ENCODE data around the gene AWAT1.
"Not testable (repeated sequence)": the region's sequence is repeated elsewhere in the genome, so short reads cannot be mapped to it uniquely, and the experiment has no call there.

The AWAT1 gene

GRCh38 chrX:70234355-70234754 lies at the start of gene AWAT1:
Gene AWAT1 (plus strand): TSS chrX:70234655. CDS start chrX:70234696, 41 bp downstream.
- TF ChIP-seq POLR2A (IDR thresholded peaks at IDR 0.05; ENCODE audit: low read depth, low read length): no peak
- DNase-seq (ENCODE audit: insufficient read length, low spot score) (no peak), FAIRE-seq (no peak)

GRCh38 chrX:70190225-70190624 lies 44.2 kb upstream of the AWAT1 start:
- FAIRE-seq: no peak
- no peak for TF ChIP-seq POLR2A (IDR thresholded peaks at IDR 0.05; ENCODE audit: low read depth, low read length)
- DNase-seq (ENCODE audit: insufficient read length, low spot score): no peak

GRCh38 chrX:70196961-70197720 lies 37.3 kb upstream of the AWAT1 start:
- TF ChIP-seq POLR2A (IDR thresholded peaks at IDR 0.05; ENCODE audit: low read depth, low read length): no peak
- FAIRE-seq (peak; percentile 78), DNase-seq (ENCODE audit: insufficient read length, low spot score) (peak; percentile 26)

DNA sequence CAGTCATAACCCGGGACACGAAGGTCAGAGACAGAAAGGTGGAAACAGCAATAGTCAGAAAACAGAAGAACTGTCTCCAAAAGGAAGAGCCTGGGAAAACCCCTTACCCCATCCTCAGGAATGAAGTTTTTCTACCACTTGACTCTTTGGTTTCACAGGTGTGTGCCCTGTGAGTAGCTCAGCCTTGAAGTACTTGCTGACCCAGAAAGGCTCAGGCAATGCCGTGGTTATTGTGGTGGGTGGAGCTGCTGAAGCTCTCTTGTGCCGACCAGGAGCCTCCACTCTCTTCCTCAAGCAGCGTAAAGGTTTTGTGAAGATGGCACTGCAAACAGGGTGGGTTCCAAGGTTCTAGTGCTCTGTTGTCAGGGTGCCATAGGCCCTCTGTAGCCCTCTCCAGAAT lies 32.7 kb upstream of the AWAT1 start:
- no peak for DNase-seq (ENCODE audit: insufficient read length, low spot score)
- TF ChIP-seq POLR2A (IDR thresholded peaks at IDR 0.05; ENCODE audit: low read depth, low read length): no peak
- FAIRE-seq: no peak

DNA sequence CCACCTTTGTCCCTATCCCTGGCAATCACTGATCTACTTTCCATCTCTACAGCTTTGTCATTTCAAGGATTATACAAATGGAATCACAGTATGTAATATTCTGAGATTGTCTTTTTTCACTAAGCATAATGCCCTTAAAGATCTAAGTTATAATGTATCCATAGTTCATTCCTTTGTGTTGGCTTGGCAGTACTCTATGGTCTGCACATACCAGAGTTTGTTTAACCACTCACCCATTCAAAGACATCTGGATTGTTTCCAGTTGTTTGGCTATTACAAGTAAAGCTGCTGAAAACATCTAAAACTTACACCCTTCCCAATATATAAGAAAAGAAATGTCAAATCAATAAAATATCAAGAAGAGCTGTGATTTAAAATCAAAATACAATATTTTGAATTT lies 26.0 kb upstream of the AWAT1 start:
- FAIRE-seq: no peak
- no peak for DNase-seq (ENCODE audit: insufficient read length, low spot score)

DNA sequence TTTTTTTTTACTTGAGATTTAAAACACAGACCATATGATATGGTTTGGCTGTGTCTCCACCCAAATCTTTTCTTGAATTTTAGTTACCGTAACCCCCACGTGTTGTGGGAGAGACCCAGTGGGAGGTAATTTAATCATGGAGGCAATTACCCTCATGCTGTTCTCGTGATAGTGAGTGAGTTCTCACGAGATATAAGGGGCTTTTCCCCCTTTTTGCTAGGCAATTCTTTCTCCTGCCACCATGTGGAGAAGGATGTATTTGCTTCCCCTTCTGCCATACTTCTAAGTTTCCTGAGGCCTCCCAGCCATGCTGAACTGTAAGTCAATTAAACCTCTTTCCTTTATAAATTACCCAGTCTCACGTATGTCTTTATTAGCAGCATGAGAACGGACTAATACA lies 24.9 kb upstream of the AWAT1 start:
- DNase-seq (ENCODE audit: insufficient read length, low spot score): not testable (repeated sequence)

More for the DNA sequence above, 26.0 kb upstream of the AWAT1 start:
- TF ChIP-seq POLR2A (IDR thresholded peaks at IDR 0.05; ENCODE audit: low read depth, low read length): no peak

GRCh38 chrX:70219938-70220764 lies 14.3 kb upstream of the AWAT1 start:
- no peak for FAIRE-seq

More for the DNA sequence above, 24.9 kb upstream of the AWAT1 start:
- not testable (repeated sequence) for FAIRE-seq

DNA sequence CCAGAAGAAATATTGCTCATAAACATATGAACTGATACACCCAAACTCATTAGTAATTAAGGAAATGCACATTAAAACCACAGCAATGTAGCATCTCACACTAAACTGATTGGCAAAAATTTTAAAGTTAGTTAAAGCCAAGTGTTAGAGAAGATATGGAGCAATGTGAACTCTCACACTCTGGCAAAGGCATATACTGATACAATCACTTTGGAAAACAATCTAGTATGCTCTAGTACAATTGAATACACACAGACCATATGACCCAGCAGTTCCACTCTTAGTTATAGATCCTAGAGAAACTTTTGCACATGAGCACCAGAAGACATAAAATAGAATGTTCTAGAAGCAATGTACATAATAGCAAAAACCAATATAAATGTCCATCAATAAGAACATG lies 8.4 kb upstream of the AWAT1 start:
- DNase-seq (ENCODE audit: insufficient read length, low spot score): no peak
- TF ChIP-seq POLR2A (IDR thresholded peaks at IDR 0.05; ENCODE audit: low read depth, low read length): no peak
- no peak for FAIRE-seq

More at GRCh38 chrX:70219938-70220764, 14.3 kb upstream of the AWAT1 start:
- no peak for TF ChIP-seq POLR2A (IDR thresholded peaks at IDR 0.05; ENCODE audit: low read depth, low read length)
- DNase-seq (ENCODE audit: insufficient read length, low spot score): no peak

DNA sequence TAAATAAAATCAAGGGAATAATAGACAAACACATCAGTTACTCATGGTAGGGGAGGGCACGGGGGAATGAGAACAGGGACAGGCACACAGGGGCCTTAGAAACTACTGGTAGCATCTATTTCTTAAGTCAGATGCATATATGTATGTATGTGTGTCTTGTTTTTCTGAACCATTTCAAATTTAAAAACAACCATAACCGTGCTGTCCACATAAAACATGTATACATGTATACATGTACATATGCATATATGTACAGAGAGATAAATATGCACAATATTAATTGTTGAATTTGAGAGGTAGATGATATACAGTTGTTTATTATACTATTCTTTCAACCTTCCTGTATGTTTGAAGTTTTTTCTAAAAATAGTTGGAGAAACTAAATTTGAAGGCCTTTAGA lies 7.8 kb upstream of the AWAT1 start:
- no peak for DNase-seq (ENCODE audit: insufficient read length, low spot score)
- TF ChIP-seq POLR2A (IDR thresholded peaks at IDR 0.05; ENCODE audit: low read depth, low read length): no peak
- FAIRE-seq: no peak

GRCh38 chrX:70231666-70232065 lies 2.8 kb upstream of the AWAT1 start:
- DNase-seq (ENCODE audit: insufficient read length, low spot score) (no peak), FAIRE-seq (no peak)
- TF ChIP-seq POLR2A (IDR thresholded peaks at IDR 0.05; ENCODE audit: low read depth, low read length): no peak

GRCh38 chrX:70240751-70241150 lies 6.3 kb downstream of the AWAT1 start:
- FAIRE-seq: no peak
- no peak for DNase-seq (ENCODE audit: insufficient read length, low spot score)

GRCh38 chrX:70241501-70241900 lies 7.0 kb downstream of the AWAT1 start:
- no peak for FAIRE-seq

More at GRCh38 chrX:70240751-70241150, 6.3 kb downstream of the AWAT1 start:
- TF ChIP-seq POLR2A (IDR thresholded peaks at IDR 0.05; ENCODE audit: low read depth, low read length): no peak

DNA sequence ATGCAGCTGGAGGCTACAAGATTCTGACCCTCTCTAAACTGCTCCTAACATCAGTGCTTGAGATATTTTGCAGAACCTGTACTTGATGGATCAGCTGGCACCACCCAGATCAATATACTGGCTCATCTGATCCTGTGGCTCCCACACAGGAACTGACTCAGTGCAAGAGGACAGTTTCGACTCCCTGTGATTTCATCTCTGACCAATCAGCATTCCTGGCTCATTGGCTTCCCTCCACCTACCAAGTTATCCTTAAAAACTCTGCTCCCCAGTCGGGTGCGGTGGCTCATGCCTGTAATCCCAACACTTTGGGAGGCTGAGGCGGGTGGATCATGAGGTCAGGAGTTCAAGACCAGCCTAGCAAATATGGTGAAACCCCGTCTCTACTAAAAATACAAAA lies 9.1 kb downstream of the AWAT1 start:
- FAIRE-seq; DNase-seq (ENCODE audit: insufficient read length, low spot score): not testable (repeated sequence)

More at GRCh38 chrX:70241501-70241900, 7.0 kb downstream of the AWAT1 start:
- DNase-seq (ENCODE audit: insufficient read length, low spot score): no peak
- TF ChIP-seq POLR2A (IDR thresholded peaks at IDR 0.05; ENCODE audit: low read depth, low read length): no peak

GRCh38 chrX:70244881-70245280 lies 10.4 kb downstream of the AWAT1 start:
- DNase-seq (ENCODE audit: insufficient read length, low spot score) (no peak), FAIRE-seq (no peak)
- no peak for TF ChIP-seq POLR2A (IDR thresholded peaks at IDR 0.05; ENCODE audit: low read depth, low read length)

- no peak for DNase-seq (ENCODE audit: insufficient read length, low spot score)
- no peak for TF ChIP-seq POLR2A (IDR thresholded peaks at IDR 0.05; ENCODE audit: low read depth, low read length)
- FAIRE-seq: no peak
Observed at GRCh38 chrX:70247252-70247651, 12.8 kb downstream of the AWAT1 start.
